Measurements from ENCODE around the gene ASAH2B. TPM values are rescaled to one million over a fixed set of nuclear protein-coding genes. Genes with fewer than 3 reads are reported as not detected.

ASAH2B gene
- 8.6 and 10.6 TPM in 2 replicates for total RNA-seq (2021)
- long read RNA-seq, full-length matches to known transcripts, result 63 of 87 reads
- long read RNA-seq, partial matches to known transcripts, result 4 of 87 reads
- long read RNA-seq, other reads (novel, unspliced or antisense), result 20 of 87 reads

GRCh38 chr10:50739618-50740292 lies at the start of gene ASAH2B:
Gene ASAH2B (plus strand): TSS chr10:50739936. CDS start chr10:50745131, 5,195 bp downstream.
- no peaks in the 10 kb centered on the region for H3K4me1 ChIP-seq (ENCODE audit: insufficient read depth, low read length)
- H4K5ac ChIP-seq (ENCODE audit: insufficient read length, low read depth, low read length), result no peak within 1 kb of the TSS
- Mint-ChIP-seq H3K27ac (peak within 1 kb of the TSS; percentile 86 to 99 (median 88)), H3K4me1 (peaks cover 8 to 12% of the 10 kb centered on the region in 2 experiments; a peak in 3 of 4 replicates), H3K9me3 (no peaks in the 10 kb centered on the region; a peak in 1 of 5 replicates), H3K4me3 (peak within 1 kb of the TSS; percentile 94 to 98), H3K36me3 (ENCODE audit: insufficient read depth in 1 of 3, low read depth in 3 of 3) (no peaks in the 10 kb centered on the region), H3K27me3 (ENCODE audit: low read depth) (peaks cover 21% of the 10 kb centered on the region)
- H3K79me1 ChIP-seq (ENCODE audit: insufficient read depth, low read depth, low read length, poor library complexity, severe bottlenecking), result no peaks in the 10 kb centered on the region
- no peak within 1 kb of the TSS for H2BK12ac ChIP-seq (ENCODE audit: insufficient read length, low read depth, low read length)
- peak within 1 kb of the TSS; percentile 94 for H3K4me2 ChIP-seq (ENCODE audit: insufficient read depth, insufficient read length, low read length)
- H3K14ac ChIP-seq (ENCODE audit: insufficient read depth, low read length), result peak within 1 kb of the TSS; percentile 41
- H3K56ac ChIP-seq (ENCODE audit: insufficient read length, low read depth, low read length), result no peak within 1 kb of the TSS
- peak within 1 kb of the TSS; percentile 52 for H2AFZ ChIP-seq (ENCODE audit: low read length)
- H2BK20ac ChIP-seq (ENCODE audit: low read depth, low read length, poor library complexity, severe bottlenecking), result no peak within 1 kb of the TSS
- no peak within 1 kb of the TSS for H3K27ac ChIP-seq (ENCODE audit: insufficient read length, low read depth, low read length)
- no peak within 1 kb of the TSS for H2BK15ac ChIP-seq (ENCODE audit: low read depth, low read length)
- H2BK5ac ChIP-seq (ENCODE audit: insufficient read length, low read length), result no peak within 1 kb of the TSS
- H4K20me1 ChIP-seq (ENCODE audit: control insufficient read depth, insufficient read depth, insufficient read length), result no peaks in the 10 kb centered on the region
- H2AK5ac ChIP-seq (ENCODE audit: insufficient read length, low read length), result no peak within 1 kb of the TSS
- H3K23me2 ChIP-seq (ENCODE audit: insufficient read length, low read depth, low read length, poor library complexity, severe bottlenecking), result peaks cover 11% of the 10 kb centered on the region
- no peak within 1 kb of the TSS for H2BK120ac ChIP-seq (ENCODE audit: low read depth, low read length, poor library complexity, severe bottlenecking)
- H3K79me2 ChIP-seq (ENCODE audit: insufficient read depth, low read length), result no peaks in the 10 kb centered on the region
- no CpG with 5 or more reads among the region's 62 CpGs for WGBS (ENCODE audit: extremely low coverage, insufficient read length, low lambda C conversion rate)
- peak within 1 kb of the TSS; percentile 86 for H3K9ac ChIP-seq (ENCODE audit: extremely low read depth, insufficient read length, low read length)
- no peak within 1 kb of the TSS for H3T11ph ChIP-seq (ENCODE audit: low read length)
- no peak for TF ChIP-seq CTCF (conservative IDR thresholded peaks at IDR 0.05)
- no peaks in the 10 kb centered on the region for H3K27me3 ChIP-seq (ENCODE audit: insufficient read depth, low read length)
- H3K9me3 ChIP-seq (ENCODE audit: control insufficient read depth, low read depth, low read length), result no peaks in the 10 kb centered on the region
- no peak within 1 kb of the TSS for H4K91ac ChIP-seq (ENCODE audit: insufficient read length, low read depth, low read length)
- no peak within 1 kb of the TSS for H3K4ac ChIP-seq (ENCODE audit: low read depth, low read length)
- no peak within 1 kb of the TSS for H4K8ac ChIP-seq (replicated peaks; ENCODE audit: insufficient read length, low read depth, low read length)
- no peak within 1 kb of the TSS for H3K23ac ChIP-seq (ENCODE audit: insufficient read length, low read depth, low read length)
- H3K18ac ChIP-seq (ENCODE audit: insufficient read length, low read depth, low read length), result peak within 1 kb of the TSS; percentile 94
- peak; percentile 84 for DNase-seq

Measured in H9 (cell line).